Measurements from ENCODE around the gene SYAP1. TPM values are rescaled to one million over a fixed set of nuclear protein-coding genes. Genes with fewer than 3 reads are reported as not detected.

SYAP1 gene
- total and polyA plus RNA-seq, 9 of the 15 experiments (the other 6 are each of a cell fraction or from before 2014, with no cell fraction given), result 5.7 to 35.3 (median 27.6) TPM

DNA sequence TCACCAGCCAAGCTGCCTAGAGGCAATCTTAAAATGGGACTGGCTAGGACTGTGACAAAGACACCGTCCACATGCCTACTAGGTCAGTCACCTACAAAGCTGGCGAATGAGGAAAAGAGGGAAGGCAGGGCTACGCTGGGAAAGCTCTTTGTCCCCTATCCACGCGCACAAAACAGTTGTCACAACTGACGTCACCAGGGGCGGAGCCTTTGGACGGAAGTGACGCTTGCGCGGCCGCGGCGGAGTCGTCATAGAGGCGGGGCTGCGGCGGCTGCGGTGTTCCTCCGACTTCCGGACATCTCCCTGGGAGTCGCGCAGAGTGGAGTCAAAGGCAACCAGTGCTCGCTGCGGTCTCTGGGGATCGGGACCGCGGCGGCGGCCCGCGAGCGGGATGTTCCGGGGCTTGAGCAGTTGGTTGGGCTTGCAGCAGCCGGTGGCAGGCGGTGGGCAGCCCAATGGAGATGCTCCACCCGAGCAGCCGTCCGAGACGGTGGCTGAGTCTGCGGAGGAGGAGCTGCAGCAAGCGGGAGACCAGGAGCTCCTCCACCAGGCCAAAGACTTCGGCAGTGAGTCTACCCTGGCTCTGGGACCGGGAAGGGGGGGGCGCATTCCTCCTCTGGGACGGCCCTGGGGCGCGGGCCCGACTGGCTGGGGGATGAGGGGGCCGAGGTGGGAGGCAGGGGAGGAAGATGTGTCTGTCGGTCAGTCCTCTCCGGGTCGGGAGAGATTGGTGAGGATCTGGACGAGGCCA lies at the start of gene SYAP1 (continued):
- TF ChIP-seq MAZ (CRISPR knock-in tag; conservative IDR thresholded peaks at IDR 0.05 in 1 of 2, IDR thresholded peaks at IDR 0.05 in 1 of 2) (peak in 1 of 2 experiments; percentile 24; a peak in 2 of 4 replicates), ZNF444 (CRISPR knock-in tag; IDR thresholded peaks at IDR 0.05) (no peak), HNRNPK (IDR thresholded peaks at IDR 0.05; ENCODE audit: low read depth, low read length, poor library complexity, severe bottlenecking) (no peak), ZBED1 (IDR thresholded peaks at IDR 0.05) (peak; percentile 65; the same call in 1 of the 2 replicates), ZNF445 (CRISPR knock-in tag; IDR thresholded peaks at IDR 0.05; ENCODE audit: low read depth) (no peak), L3MBTL2 (IDR thresholded peaks at IDR 0.05) (0 out of 2 replicates have a peak, but pooled peaks have one; percentile 34), ZC3H11A (IDR thresholded peaks at IDR 0.05; ENCODE audit: low read depth, low read length) (no peak)
- TF ChIP-seq, protein P1, sequence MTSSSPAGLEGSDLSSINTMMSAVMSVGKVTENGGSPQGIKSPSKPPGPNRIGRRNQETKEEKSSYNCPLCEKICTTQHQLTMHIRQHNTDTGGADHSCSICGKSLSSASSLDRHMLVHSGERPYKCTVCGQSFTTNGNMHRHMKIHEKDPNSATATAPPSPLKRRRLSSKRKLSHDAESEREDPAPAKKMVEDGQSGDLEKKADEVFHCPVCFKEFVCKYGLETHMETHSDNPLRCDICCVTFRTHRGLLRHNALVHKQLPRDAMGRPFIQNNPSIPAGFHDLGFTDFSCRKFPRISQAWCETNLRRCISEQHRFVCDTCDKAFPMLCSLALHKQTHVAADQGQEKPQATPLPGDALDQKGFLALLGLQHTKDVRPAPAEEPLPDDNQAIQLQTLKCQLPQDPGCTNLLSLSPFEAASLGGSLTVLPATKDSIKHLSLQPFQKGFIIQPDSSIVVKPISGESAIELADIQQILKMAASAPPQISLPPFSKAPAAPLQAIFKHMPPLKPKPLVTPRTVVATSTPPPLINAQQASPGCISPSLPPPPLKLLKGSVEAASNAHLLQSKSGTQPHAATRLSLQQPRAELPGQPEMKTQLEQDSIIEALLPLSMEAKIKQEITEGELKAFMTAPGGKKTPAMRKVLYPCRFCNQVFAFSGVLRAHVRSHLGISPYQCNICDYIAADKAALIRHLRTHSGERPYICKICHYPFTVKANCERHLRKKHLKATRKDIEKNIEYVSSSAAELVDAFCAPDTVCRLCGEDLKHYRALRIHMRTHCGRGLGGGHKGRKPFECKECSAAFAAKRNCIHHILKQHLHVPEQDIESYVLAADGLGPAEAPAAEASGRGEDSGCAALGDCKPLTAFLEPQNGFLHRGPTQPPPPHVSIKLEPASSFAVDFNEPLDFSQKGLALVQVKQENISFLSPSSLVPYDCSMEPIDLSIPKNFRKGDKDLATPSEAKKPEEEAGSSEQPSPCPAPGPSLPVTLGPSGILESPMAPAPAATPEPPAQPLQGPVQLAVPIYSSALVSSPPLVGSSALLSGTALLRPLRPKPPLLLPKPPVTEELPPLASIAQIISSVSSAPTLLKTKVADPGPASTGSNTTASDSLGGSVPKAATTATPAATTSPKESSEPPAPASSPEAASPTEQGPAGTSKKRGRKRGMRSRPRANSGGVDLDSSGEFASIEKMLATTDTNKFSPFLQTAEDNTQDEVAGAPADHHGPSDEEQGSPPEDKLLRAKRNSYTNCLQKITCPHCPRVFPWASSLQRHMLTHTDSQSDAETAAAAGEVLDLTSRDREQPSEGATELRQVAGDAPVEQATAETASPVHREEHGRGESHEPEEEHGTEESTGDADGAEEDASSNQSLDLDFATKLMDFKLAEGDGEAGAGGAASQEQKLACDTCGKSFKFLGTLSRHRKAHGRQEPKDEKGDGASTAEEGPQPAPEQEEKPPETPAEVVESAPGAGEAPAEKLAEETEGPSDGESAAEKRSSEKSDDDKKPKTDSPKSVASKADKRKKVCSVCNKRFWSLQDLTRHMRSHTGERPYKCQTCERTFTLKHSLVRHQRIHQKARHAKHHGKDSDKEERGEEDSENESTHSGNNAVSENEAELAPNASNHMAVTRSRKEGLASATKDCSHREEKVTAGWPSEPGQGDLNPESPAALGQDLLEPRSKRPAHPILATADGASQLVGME (CRISPR knock-in tag; IDR thresholded peaks at IDR 0.05), result no peak
- TF ChIP-seq, protein P2, sequence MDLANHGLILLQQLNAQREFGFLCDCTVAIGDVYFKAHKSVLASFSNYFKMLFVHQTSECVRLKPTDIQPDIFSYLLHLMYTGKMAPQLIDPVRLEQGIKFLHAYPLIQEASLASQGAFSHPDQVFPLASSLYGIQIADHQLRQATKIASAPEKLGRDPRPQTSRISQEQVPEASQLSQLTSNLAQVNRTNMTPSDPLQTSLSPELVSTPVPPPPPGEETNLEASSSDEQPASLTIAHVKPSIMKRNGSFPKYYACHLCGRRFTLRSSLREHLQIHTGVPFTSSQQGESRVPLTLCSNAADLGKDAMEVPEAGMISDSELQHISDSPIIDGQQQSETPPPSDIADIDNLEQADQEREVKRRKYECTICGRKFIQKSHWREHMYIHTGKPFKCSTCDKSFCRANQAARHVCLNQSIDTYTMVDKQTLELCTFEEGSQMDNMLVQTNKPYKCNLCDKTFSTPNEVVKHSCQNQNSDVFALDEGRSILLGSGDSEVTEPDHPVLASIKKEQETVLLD (IDR thresholded peaks at IDR 0.05), result no peak
- TF ChIP-seq, protein P3, sequence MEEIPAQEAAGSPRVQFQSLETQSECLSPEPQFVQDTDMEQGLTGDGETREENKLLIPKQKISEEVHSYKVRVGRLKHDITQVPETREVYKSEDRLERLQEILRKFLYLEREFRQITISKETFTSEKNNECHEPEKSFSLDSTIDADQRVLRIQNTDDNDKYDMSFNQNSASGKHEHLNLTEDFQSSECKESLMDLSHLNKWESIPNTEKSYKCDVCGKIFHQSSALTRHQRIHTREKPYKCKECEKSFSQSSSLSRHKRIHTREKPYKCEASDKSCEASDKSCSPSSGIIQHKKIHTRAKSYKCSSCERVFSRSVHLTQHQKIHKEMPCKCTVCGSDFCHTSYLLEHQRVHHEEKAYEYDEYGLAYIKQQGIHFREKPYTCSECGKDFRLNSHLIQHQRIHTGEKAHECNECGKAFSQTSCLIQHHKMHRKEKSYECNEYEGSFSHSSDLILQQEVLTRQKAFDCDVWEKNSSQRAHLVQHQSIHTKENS (CRISPR knock-in tag; IDR thresholded peaks at IDR 0.05), result no peak
- TF ChIP-seq, protein P4, sequence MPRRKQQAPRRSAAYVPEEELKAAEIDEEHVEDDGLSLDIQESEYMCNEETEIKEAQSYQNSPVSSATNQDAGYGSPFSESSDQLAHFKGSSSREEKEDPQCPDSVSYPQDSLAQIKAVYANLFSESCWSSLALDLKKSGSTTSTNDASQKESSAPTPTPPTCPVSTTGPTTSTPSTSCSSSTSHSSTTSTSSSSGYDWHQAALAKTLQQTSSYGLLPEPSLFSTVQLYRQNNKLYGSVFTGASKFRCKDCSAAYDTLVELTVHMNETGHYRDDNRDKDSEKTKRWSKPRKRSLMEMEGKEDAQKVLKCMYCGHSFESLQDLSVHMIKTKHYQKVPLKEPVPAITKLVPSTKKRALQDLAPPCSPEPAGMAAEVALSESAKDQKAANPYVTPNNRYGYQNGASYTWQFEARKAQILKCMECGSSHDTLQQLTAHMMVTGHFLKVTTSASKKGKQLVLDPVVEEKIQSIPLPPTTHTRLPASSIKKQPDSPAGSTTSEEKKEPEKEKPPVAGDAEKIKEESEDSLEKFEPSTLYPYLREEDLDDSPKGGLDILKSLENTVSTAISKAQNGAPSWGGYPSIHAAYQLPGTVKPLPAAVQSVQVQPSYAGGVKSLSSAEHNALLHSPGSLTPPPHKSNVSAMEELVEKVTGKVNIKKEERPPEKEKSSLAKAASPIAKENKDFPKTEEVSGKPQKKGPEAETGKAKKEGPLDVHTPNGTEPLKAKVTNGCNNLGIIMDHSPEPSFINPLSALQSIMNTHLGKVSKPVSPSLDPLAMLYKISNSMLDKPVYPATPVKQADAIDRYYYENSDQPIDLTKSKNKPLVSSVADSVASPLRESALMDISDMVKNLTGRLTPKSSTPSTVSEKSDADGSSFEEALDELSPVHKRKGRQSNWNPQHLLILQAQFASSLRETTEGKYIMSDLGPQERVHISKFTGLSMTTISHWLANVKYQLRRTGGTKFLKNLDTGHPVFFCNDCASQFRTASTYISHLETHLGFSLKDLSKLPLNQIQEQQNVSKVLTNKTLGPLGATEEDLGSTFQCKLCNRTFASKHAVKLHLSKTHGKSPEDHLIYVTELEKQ (CRISPR knock-in tag; IDR thresholded peaks at IDR 0.05), result no peak
- TF ChIP-seq, protein P5, sequence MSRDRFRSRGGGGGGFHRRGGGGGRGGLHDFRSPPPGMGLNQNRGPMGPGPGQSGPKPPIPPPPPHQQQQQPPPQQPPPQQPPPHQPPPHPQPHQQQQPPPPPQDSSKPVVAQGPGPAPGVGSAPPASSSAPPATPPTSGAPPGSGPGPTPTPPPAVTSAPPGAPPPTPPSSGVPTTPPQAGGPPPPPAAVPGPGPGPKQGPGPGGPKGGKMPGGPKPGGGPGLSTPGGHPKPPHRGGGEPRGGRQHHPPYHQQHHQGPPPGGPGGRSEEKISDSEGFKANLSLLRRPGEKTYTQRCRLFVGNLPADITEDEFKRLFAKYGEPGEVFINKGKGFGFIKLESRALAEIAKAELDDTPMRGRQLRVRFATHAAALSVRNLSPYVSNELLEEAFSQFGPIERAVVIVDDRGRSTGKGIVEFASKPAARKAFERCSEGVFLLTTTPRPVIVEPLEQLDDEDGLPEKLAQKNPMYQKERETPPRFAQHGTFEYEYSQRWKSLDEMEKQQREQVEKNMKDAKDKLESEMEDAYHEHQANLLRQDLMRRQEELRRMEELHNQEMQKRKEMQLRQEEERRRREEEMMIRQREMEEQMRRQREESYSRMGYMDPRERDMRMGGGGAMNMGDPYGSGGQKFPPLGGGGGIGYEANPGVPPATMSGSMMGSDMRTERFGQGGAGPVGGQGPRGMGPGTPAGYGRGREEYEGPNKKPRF (IDR thresholded peaks at IDR 0.05; ENCODE audit: low read depth, low read length), result no peak

Measured in K562 (cell line).